NCI-H1694 treated with DMSO at 0.1 percent for 48 hours (cell line): Measurements from ENCODE around the gene EIF2S1.
"Not testable (repeated sequence)": the region's sequence is repeated elsewhere in the genome, so short reads cannot be mapped to it uniquely, and the experiment has no call there.

Experiments used
- DNase-seq: peaks from one replicate; lab custom pipeline; 2025; lab: John Stamatoyannopoulos, UW

Gene EIF2S1

DNA sequence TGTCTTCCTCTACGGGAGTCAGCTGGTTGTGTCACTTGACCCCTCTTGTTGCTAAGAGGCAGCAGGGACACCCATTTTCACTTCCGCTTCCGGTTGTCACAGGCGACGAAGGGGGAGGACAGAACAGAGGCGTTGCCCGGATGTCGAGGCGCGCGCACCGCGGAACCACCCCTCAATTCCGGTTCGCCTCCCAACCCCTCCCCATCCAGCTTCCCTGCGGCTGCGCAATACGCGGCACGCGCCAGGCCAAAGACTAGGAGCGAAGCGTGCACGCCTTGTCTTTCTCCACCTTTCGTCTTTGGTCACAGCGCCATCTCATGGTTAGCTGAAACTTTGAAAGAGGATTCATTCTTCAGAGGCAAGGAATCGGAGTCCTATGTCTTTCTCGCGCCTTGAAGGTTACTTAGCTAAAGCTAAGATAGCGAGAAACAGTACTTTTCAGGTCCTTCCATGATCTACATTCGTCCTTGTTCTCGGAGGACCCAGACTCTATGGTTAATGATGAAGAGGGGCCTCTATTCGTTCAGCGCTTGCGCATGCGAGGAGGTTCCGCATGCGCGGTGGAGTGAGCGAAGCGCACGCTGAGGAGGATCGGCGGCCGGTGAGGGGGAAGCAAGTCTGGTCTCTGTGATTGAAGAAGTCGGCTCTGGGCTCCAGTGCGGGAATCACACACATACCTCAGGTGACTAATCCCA, at the start of gene EIF2S1, which contains the start of gene ATP6V1D:
EIF2S1 (plus strand) TSS at position 554 of the 695 bp plus-strand sequence. CDS start 4,440 bp downstream, outside the sequence.
ATP6V1D (minus strand) TSS at position 30 of the 695 bp plus-strand sequence. CDS start 106 bp downstream, outside the sequence.
- DNase-seq, result peak; percentile 99

DNA sequence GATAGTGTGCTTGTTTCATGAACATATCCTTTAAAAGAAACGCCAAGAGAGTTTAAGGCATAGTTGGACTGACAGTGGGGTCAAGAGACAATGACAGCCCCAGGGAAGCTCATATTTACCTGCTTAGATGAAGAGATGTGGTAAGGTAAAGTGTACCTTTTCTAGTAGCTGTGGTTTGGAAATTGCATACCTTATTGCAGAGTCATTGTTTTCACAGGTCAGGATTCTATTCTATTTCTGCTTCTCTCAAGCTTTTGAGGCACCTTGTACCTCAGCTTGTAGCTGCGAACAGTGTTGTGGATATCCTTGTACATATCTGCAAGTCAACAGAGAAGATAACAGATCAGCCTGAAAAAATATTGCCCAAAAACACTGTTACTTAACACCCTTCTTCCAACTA, 48.3 kb upstream of the EIF2S1 start:
- no peak for DNase-seq

- no peak for DNase-seq
These were observed 47.0 kb upstream of the EIF2S1 start for GRCh38 chr14:67313153-67313552.

DNA sequence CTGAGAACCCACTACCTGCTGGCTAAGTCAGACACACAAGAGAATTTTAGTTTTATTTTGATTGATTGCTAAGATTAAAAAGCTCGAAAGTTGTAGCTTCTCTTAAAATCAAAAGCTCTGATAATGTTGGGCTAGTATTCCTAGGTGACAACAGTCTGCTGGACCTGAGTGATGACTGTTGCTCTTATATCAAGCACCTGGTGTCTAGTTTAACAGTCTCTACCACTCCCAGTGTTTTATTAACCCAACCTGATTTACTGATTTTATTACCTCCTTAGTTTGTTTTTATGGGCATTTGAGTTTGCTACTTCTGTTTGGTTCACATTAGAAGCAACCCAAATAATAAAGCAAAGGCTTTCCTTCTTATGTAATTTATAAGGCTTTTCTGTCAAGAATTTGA, 42.3 kb upstream of the EIF2S1 start:
- DNase-seq, result no peak

DNA sequence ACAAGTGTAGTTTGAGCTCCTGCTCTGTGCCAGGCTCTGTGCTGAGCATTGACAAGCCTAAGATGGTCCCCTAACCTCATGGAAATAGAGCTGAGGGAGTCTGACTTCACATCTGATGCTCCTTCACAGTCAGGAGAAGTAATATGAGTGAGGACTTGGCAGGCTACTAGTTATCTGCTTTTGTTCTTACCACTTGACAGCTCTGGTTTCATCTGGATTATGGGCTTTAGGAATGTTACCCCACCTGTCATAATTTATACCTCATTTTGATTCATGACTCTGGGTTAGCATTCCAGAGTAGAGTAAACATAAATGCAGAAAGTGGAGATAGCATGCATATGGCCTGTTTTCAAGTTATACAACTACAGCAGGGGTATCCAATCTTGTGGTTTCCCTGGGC, 41.0 kb upstream of the EIF2S1 start:
- DNase-seq, result no peak

DNA sequence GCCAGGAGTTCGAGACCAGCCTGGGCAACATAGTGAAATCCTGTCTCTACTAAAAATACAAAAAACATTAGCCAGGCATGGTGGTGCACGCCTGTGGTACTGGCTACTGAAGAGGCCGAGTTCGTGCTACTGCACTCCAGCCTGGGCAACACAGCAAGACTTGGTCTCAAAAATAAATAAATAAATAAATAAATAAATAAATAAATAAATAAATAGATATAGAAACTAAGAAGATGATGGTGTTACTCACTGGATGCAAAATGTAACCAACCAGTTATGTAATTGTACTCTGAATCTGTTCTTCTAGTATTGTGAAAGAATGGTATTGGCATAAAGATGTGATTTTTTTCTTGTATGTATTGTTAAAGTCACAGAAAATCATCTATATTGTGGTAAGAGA, 30.5 kb upstream of the EIF2S1 start:
- not testable (repeated sequence) for DNase-seq

DNA sequence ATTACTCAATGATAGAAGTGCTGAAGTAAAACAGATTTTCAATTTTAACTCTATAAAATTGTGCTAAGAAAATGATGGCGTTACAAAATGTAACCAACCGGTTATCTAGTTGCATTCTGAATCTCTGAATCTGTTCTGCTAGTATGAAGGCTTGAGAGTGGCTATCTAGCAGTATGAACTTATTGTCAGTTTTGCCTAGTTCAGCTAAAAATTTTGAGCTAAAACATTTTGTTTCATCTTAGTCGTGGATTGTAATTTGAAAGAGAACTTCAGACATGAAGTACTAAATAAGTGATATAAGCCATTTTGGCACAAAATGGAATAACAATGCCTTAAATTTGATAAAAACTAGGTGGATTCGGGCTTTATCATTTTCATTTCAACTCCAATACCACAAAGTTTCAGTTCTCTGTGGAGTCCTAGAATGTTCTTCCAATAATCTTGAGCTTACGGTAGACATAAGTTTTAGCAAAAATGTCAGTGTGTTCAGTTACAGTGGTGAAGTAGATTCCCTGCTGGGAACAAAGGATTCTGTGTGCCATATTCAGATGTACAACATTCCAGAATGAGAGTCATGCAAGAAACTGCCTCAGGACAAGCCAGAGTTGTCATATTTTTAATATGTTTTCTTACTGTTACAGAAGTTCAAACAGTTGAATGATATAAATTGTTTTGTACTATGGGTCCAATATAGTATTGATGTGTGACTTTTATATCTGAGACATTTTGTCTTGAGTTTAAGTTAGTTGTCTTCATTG, 28.6 kb upstream of the EIF2S1 start:
- DNase-seq, result no peak

GRCh38 chr14:67332468-67332867, 27.7 kb upstream of the EIF2S1 start:
- DNase-seq, result no peak

- peak; percentile 15 for DNase-seq
These were observed 24.3 kb upstream of the EIF2S1 start for GRCh38 chr14:67335781-67336180.

- not testable (repeated sequence) for DNase-seq
These were observed 18.9 kb upstream of the EIF2S1 start for GRCh38 chr14:67341231-67341630.

DNA sequence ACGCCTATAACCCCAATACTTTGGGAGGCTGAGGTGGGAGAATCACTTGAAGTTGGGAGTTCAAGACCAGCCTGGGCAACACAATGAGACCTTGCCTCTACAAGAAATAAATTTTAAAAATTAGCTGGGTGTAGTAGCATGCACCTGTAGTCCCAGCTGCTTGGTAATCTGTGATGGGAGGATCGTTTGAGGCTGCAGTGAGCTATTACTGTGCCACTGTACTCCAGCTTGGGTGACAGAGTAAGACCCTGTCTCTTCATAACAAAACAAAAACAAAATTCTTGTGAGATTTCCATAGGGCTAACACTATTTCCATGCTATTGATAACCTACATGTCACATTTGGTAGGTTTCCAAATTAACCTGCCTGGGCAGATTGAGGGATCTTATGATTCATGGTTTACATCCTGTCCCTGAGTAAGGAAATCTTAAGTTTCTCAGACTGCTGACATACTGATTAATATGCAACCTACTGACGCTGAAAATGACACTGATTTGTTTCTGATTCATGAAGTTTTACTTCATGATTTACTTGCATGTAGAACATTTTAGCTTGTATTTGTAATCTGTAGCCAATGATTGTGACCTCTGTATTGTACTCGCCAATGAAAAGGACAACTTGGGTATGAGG, 16.4 kb upstream of the EIF2S1 start:
- no peak for DNase-seq

GRCh38 chr14:67345583-67345982, 14.5 kb upstream of the EIF2S1 start:
- DNase-seq, result no peak

- DNase-seq, result no peak
These were observed 8.1 kb upstream of the EIF2S1 start for GRCh38 chr14:67352055-67352454.

DNA sequence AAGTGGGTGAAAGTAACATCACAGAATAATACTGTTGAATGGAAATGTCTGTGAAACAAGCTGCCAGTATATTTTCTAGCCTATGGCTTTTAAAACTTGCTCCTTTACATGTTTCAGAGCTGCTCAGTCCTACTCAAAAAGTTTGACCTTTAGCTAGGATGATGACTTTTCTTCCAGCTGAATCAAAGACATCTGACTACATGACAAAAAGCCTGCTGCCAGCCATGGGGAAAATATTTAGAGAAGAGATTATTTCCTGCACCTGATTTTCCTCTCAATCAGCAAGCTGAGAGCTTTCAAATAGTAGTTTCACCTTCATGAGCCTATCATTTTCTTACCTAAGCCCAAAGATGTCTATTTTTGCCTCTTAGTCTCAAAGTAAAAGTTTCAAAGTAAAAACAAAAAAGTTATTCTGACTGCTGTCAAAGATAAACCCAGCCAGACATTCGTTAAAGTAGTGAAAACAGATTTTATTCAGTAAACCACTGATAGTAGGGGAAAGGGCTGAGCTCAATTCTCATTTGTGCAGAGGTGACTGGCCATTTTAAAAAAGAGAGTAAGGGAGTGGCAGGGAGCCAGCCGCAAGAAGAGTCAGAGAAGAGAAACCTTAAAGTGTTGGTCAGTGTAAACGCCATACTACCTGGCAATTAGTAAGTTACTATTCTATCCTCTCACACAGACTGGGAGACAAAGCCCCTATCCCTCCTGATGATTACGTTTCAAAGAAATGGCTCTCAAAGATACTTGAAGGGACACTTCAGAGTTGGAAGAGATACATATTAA, 2.8 kb upstream of the EIF2S1 start:
- DNase-seq, result no peak

- no peak for DNase-seq
These were observed 2.2 kb upstream of the EIF2S1 start for GRCh38 chr14:67357969-67358354.

DNA sequence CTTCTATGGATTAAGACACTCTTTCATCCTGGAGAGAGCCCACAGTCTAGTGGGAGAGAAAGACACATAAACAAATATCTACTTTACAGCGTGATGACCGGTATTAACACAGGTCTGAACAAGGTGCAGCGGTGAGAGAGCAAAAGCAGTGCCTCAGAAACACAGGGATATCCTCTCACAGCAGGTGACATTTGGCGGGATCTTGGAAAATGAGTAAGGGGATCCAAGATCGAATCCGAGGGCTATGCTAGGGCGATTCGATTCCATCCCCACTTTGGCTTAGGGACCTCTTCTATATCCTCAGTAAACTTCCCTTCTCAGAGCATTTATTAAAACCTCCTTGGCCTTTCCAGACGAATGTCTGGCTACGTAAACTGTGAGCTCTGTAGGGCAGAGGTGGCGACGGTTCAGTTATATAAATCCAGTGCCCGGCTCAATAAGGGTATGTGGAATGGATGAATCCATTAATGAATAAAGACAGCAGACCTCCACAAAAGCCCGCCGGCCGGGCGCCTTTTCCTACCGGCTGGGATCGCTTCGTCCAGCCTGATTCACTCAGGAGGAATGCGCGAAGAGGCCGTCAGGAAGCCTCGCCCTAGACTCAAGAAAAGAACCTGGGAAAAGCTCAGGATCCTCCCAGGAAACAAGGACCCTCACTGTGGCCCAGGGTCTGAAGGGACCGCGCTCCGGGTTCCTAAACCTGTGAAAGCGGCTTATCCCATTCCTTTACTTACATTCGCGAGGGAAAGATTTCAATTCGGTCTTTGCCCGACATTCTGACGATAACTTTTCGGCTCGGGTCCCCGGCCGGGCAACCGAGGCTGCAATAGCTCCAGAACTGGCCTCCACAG, 979 bp upstream of the EIF2S1 start:
- DNase-seq, result no peak

DNA sequence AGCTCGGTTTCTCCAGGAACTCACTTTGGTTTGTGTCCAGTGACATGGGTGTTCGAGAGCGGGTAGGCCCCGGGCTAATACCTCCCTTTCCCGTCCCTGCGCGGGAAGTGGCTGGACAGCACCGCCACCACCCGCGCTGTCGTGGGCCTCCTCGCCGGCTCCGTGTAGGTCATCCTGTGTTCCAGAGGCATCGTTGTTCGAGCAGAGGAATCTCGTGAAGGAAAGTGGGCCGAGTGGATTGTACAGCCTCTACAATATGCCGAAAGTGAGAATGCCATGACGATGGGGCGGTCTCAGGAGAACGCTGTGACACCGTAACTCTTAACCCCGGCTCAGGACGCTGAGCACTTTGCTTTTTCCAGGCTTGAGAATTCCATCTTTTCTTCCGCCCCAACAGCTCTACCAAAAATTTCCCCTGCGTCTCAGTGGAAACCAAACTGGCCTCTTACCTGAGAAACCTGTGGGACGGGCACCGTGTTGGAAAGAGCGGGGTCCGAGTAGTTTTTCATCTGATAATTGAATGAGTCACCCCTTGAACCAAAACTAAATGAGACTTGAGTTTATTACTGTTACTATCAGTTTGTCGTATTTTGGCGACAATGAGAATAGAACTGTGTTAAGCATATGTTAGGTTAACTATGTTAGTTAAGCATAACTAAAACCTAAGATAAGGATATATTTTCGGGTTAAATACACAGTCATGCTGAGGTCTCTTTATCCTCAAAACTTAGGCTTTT, 510 bp downstream of the EIF2S1 start:
- no peak for DNase-seq

- DNase-seq, result no peak
These were observed 5.3 kb downstream of the EIF2S1 start for GRCh38 chr14:67365476-67365875.

DNA sequence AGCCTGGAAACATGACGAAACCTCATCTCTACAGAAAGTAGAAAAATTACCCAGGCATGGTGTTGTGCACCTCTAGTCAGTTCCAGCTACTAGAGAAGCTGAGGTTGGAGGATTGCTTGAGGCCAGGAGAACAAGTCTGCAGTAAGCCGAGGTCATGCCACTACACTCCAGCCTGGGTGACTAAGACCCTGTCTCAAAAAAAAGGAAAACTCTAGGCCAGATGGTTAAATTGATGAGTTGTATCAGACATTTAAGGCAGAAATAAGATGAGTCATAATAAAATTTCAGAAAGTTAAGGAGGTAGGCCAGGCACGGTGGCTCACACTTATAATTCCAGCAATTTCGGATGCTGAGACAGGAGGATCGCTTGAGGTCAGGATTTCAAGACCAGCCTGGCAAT, 10.7 kb downstream of the EIF2S1 start:
- no peak for DNase-seq
